Fibroblast of skin of right quadriceps (primary cell): Measurements from ENCODE around the gene NDUFV2.
A peak's percentile ranks its signal among the peaks of the same experiment; 100 is the strongest.

ENCODE experiments used
- DNase-seq: peaks from one replicate; pipeline ENCODE4 v3.0.0-alpha.2; 2013

Gene NDUFV2

DNA sequence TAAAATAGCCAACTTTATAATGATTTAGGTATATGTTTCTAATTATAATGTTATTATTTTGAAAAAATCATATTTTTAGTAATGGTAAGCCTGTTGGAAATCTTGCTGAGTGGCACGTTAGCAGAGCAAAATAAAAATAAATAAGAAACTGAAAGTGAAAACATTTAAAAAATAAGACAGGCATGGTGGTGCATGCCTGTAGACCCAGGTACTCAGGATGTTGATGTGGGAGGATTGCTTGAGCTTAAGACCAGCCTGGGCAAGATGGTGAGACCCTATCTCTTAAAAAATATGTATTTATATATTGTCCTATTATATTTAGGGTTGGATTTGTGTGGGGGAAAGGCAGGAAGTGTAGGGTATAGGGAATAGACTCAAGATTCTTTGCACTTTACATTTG is 18.3 kb downstream of the NDUFV2 start:
- no peak for DNase-seq

DNA sequence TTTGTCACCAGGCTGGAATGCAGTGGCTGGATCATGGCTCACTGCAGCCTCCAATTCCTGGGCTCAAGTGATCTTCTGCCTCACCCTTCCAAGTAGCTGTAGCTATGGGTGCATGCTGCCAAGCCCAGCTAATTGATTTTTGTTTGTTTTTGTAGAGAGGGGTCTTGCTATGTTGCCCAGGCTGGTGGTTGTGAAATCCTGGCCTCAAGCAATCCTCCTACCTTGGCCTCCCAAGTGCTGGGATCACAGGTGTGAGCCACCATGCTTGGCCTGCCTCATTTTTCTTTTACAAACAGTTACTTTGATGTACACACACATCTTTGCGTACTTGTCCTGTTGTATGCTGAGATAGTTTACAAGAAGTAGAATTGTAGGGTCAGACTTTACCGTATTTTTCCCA is 21.0 kb downstream of the NDUFV2 start:
- no peak for DNase-seq

DNA sequence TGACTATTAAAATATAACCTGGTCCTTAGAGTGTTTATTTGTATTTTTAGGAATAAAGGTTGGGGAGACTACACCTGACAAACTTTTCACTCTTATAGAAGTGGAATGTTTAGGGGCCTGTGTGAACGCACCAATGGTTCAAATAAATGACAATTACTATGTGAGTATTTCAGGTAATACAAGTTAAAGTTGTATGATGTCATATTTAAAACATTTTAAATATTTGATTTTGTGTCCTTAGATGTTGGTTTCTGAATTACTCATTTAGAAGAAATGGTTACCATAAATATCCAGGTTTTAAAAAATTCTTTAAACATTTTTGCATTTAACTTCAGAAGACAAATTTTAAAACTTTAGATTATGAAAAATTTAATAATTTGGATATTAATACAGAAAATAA is 22.3 kb downstream of the NDUFV2 start:
- no peak for DNase-seq

DNA sequence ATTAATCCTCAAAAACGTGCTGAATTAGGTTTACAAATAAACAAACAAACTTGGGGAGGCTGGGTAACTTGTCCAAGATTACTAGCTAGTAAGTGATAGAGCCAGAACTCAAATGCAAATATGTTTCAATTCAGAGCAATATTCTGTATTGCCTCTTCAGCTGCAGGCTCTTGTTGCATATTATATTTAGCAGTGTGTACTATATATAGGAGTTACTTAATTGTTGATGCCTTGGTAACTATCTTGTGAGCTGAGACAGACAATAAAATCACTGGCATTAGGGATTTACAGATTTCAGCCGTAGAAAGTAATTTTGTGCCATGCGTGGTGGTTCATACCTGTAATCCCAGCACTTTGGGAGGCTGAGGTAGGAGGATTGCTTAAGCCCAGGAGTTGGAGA is 23.8 kb downstream of the NDUFV2 start:
- DNase-seq: no peak

DNA sequence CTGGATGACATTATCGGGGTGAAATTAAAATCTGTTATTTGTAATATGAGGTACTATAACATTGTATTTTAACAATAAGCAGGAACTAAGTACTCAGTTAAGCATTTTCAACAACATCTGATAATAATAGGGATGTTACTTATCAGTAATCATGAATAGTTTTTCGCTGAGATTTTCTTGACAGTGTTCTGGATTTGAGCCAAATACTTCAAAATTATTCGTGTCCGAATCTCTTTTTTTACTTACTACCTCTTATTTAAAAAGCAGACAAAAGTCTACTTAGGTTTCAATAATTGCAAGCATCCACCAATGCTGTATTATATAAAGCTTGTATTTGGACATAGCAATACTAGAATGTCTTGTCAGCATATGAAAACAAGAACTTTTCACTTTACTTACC is 27.7 kb downstream of the NDUFV2 start:
- DNase-seq: no peak

DNA sequence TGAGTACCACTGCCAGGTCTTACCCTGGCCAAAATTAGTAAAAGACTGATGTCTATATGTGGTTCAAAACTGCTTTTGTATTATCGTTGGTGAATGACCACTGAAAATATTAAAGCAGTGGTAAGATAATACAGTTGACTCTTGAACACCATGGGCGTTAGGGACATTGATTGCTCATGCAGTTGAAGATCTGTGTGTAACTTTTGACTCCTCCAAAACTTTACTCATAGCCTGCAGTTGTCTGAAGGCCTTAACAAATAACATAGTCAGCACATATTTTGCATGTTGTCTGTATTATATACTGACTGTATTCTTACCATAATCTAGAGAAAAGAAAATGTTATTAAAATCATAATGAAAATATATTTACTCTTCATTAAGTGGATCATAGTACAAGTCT is 28.3 kb downstream of the NDUFV2 start:
- DNase-seq: no peak

DNA sequence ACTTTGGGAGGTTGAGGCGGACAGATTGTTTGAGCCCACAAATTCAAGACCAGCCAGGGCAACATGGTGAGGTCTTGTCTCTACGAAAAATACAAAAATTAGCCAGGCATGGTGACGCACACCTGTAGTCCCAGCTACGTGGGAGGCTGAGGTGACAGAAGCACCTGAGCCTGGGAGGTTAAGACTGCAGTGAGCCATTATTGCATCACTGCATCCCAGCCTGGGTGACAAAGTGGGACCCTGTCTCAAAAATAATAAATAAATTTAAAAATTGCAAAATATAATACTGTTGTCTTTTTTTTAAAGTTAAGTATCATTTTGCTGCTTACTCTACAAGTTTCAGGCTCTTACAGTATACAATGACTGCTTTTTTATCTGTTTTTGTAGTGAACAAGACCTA is 30.1 kb downstream of the NDUFV2 start:
- DNase-seq: no peak

DNA sequence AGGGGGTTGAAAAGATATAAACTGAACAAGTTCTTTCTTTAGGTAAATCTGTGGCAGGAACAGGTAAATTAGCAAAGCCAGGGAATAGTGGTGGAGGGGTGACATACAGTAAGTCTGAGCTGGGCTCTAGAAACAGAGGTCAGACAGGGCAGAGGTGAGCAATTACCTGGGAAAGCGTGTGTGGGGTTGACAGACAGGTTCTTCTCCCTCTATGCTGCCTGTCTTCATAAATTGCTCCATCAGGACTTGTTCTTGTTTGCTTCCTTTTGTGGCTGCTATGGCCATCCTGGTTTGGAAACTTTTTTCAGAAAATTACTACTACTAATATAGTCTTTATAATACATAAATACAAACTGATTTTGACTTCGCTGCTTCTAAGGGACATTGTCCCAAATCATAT is 30.7 kb downstream of the NDUFV2 start:
- no peak for DNase-seq

DNA sequence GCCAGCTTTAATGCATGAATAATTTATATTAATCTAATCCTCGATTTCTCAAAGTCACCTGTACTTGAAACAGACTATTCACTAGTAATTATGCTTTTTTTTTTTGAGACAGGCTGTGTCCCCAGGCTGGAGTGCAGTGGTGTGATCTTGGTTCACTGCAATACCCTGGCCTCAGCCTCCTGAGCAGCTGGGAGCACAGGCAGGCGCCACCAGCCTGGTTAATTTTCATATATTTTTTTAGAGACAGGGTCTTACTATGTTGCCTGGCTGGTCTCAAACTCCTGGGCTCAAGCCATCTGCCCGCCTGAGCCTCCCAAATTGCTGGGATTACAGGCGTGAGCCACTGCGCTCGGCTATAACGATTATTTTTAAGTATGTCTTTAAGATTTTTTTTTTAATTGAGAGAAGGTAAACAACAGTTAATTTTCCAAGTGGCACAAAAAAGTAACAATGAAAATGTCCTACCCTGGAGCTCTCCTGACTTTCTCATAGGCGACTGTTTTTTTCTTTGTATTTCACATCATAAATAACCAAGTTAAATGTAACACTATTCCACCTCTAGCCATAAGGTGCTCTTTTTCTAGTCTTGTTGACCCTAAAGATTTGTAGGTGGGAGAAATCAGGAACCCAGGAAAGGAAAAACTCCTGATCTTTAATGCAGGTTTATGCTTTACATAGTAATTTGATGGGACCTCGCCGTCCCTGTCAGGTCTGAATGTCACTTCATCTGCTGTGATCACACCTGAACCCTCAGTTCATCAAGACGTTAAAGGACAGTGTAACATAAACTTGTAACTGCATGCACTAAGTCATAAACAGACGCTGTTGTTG is 32.8 kb downstream of the NDUFV2 start:
- DNase-seq: no peak

DNA sequence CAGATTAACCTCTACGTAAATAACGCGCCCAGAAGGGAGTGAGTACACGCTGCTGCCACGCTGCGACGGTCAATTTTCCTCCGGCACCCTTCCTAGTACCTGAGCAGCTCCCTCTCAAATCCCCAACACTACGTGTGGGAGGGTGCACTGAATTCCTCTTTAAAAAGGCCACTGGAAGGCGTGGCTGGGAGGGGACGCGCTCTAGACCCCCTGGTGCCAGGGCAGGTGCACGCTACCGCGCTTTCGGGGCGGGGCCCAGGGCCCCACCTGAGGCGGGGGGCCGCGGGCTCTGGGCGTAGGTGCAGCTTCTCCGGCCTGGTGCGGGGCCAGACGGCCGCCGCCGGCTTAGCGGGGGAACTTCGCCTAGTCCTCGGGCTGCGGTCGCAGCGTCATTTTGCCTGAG is 33.4 kb downstream of the NDUFV2 start:
- no peak for DNase-seq

DNA sequence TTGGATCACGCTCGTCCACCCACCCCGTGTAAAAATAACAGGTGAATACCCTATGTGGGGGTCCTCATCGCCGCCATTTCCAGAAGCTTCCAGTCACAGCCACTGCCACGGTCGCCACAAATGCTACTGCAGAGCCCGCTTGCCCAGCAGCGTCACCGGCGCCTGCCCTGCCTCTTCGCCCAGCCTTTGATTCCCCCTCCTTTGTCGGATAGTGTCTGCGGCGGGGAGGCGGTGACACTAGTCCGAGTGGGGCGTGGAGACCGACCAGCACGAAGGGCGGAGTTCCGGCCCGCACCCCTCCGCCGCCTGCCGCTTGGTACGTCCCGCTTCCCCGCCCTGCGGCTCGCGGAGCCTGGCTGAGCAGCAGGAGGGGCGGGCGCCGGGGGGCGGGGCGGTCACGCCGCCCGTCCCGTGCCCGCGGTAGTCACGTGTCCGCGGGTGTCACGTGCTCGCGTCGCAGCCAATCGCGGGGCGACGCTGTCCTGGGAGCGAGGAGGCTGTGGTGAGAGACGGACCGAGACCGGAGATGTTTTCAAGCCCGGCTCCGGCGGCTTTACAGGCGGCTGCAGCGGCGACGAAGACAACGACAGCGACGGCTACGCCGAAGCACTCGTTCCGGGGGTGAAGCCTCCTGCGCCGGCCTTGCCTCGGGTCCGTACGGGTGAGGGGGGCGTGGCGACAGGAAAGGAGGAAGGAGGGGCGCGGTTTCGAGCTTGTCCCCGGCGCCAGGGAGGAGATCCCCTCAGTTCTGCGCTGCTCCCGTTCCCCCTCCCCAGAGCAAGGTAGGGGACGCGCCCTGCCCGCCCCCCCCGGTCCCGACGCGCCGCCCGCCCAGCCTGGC is 34.0 kb downstream of the NDUFV2 start, which contains the start of gene ANKRD12:
ANKRD12 (plus strand) TSS at position 467 of the 841 bp plus-strand sequence. CDS start 45,652 bp downstream, outside the sequence.
- DNase-seq: peak; percentile 97

DNA sequence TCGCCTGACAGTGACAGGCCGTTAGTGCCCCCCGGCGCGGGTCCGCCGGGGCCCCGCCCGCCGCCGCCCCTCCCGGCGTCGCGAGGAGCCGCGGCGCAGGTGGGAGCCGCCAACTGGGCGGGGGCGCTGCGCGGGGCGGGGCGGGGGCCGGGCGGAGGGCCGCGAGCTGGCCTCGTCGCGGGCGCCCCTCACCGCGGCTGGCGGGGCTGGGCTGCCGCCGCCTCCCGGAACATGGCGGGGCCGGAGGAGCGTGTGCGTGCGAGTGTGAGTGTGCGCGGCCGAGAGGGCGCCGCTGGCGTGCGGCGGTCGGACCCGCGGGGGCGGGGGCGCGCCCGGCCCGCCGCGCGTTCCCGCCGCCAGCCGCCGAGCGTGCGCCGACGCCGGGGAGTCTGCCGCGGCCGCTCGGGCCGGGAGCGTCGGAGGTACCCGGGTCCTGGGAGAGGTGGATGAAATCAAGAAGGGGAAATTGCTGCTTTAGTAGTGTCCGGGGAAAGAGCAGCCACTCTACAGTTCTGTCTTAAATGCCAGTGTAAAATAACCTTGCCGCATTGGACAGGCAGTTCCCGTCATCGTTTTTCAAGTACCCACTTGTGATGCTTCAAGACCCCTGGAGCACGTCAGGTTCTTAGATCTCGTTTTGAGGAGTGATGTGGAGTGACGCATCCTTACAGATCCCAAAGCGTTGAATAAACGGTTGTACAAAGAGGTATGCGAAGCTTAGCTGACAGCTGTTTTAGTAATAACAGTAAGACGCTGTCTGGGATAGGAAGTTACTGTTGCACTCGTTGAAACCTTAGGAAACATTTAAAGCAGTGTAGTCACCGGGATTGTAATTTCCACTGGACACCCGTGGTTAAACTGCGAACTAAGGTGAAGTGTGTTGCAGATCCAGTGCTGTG is 34.9 kb downstream of the NDUFV2 start:
- DNase-seq: peak; percentile 75

DNA sequence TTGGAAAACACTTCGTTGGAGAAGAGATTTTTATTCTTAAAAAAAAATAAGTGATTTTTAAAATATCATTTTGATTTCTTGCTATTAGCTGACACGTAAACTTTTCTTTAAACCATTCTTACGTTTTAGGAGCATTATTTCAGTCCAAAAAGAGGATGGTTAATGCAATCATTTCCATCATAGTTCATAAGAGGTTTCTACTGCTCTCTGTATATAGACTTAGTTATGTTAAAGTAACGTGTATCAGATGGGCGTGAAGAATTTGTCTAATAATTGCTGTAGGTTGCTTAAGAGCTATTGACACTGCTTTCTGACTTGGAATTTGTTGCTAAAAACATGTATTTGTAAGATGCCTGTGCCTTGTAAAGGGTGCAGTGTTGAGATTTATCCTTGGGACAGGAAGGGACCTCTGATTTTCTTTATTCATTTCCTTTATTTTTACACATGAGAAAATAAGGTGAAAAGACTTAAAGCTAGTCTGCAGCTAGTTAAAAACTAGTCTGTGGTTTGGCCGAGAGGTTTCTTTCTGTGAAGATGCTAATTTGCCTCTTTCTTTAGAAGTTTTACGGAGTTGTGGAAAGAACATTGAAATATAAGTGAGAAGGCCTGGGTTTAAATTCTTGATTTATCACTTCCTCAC is 37.0 kb downstream of the NDUFV2 start:
- DNase-seq: no peak

DNA sequence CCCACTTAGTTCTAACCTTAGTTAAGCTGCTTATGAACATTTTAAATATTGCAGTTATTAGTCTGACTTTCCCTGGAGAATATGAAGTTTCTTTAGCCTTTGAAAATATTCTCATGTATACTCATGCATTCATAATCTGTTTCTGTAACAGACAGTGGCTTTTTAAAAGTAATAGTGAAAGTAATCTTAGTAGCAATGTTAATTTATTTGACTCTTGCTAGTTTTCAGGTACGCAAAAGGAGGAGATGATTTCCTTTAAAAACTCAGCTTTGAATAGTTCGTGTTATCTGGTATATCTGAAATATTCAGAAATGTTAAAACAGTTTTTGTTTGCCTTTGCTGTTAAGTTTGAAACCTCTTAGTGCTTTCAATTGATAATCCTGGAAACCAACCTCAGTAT is 37.9 kb downstream of the NDUFV2 start:
- no peak for DNase-seq

DNA sequence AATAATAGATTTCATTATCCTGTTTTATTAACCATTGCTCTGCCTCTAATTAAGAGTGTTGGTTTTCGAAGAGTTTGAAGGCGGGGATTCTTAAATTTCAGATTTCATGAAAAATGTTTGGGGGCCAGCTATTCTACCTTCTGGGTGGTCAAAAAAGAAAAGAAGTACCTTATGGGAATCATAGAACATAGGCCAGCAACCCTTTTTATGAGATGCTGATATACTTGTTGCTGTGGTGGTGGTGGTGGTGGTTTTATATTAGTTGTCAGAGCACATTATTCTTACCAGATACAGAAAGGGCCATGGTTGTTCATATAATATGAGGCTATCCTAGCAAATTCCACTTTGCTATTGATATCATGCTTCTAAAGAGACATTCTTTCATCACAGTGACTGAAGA is 38.5 kb downstream of the NDUFV2 start:
- no peak for DNase-seq

DNA sequence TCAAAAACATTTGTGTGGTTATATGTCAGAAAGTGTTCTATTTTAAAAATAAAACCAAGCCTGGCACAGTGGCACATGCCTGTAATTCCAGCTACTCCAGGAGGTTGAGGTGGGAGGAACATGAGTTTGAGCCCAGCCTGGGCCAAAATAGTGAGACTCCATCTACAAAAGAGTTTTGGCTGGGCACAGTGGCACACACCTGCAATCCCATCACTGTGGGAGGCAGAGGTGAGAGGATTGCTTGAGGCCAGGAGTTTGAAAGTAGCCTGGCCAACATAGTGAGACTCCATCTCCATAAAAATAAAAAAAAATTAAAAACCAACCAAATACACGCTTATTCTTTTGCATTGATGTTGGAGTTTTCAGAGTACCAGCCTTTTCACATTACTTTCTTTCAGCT is 43.7 kb downstream of the NDUFV2 start:
- DNase-seq: no peak

DNA sequence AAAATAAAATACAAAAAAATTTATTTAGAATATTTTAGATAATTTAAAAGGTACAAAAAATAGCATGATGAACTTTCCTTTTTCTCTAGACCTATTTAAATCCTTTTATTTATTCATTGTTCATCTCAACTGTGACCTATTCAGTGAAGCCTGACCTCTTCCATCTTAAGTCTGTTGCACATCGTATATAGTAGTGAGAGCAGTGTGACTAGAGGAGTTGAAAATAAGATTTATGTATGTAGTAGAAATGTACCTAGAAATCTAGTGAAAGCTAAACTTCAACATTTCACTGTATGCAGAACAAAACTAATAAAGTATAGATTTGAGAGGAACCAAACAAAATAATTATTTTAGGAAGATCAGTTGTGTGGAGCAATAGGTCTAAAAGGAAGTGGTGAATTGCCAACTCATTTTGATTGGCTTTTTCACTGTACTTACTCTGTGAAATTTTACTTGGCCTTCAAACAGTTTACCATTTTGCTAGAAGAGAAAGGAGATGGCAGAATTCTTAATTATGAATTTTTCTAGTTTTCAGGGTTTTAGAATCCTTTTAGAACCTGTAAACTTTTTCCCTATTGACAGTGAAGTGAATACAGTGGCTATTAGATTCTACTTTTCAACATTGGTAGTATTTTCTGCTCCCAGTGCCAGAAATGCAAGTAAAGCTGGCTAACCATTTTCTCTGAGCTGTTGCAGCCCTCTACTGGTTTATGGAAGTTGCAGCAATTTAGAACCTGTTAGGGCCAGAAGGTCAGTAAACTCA is 45.1 kb downstream of the NDUFV2 start:
- DNase-seq: peak; percentile 72

DNA sequence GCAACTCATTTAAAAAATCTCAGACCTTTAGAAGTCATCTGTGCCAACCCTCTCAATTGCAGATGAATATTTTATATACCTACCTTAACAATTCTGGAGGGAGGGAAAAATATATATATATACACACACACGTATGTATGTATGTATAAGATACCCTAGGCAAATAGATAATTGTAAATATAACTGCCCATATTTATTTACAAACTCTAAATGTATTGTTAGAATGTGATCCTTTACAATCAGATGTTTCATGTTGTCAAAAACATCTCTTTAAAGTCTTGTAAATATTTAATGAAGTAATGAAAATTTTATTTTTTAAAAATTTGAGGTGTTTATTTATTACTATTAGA is 45.7 kb downstream of the NDUFV2 start:
- DNase-seq: no peak

DNA sequence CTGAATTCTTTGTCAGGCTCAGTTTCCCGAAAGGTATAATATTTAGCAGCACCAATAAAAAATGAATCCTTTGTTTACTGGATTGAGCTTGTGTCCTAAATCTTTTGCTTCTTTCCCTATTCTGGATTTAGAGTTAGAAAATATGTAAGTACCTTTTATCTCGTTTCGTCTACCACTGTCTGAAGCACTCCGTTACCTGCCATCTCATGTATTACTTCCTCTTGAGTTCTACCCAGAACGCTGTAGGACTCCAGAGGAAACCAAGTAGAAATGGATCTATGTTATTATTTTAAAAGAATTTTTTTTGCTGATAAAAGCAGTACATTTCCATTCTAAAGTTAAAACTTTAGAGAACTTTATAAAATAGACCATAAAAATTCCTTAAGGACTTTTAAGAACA is 47.6 kb downstream of the NDUFV2 start:
- DNase-seq: no peak

DNA sequence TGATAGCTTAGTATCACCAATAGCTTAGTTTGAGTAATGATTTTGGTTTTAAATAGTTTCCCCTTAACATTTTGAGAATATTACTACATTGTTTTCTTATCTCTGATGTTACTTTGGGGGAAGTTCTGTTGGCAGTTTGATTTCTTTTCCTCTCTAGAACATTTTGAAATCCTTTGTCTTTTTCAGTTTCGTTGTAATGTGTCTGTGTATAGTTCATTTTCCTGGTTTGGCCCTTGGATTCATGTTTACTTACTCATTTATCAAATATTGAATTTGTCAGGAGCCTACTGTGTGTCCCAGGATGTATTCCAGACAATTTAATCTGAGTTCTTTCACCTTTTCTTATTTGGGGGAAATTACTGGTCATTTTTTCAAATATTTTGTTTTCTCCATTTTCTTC is 50.8 kb downstream of the NDUFV2 start:
- DNase-seq: no peak

DNA sequence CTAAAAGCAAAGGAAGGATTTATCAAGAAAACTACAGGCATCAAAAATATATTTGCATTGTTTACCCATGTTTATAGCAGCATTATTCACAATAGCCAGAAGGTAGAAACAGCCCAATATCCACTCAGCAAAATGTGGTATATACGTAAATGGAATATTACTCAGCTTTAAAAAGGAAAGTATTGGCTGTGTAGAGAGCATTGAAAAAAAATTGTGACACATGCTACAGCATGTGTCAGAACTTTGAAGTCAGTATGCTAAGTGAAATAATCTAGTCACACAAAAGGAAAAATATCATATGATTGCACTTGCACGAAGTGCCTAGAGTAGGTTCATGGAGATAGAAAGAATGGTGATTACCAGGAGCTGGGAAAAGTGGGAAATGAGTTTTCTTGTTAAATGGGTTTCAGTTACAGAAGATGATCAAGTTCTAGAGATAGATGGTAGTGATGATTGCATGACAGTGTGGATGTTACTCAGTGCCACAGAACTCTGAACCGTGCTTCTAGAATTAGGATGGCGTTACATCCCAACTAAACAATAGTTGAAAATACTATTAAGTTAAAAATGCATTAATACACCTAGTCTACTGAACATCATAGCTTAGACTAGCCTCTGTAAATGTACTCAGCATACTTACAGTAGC is 54.2 kb downstream of the NDUFV2 start:
- DNase-seq: no peak
